Muscle layer of duodenum (tissue), 2 donors: ENCODE measurements around the gene MFN2.

ENCODE experiments used
- H3K27ac ChIP-seq: one replicate; pipeline ENCODE4 v1.7.0; 2013; ENCODE audit warnings: mild to moderate bottlenecking, low read length
- H3K27me3 ChIP-seq: one replicate; pipeline ENCODE4 v1.7.0; 2013; ENCODE audit warnings: low read depth, mild to moderate bottlenecking, control low read depth, low read length
- H3K36me3 ChIP-seq, 2 donors: one replicate each; pipeline ENCODE4 v1.7.0; 2013; ENCODE audit warnings: low read length in 2 of 2, control low read depth in 1 of 2, mild to moderate bottlenecking in 1 of 2; ENCODE audit not compliant: insufficient read depth in 2 of 2, control insufficient read depth in 1 of 2
- H3K4me1 ChIP-seq, 2 donors: one replicate each; pipeline ENCODE4 v1.7.0; 2013; ENCODE audit warnings: low read length in 2 of 2, mild to moderate bottlenecking in 2 of 2, control low read depth in 1 of 2, moderate library complexity in 1 of 2; ENCODE audit not compliant: insufficient read depth in 2 of 2, control insufficient read depth in 1 of 2
- H3K4me3 ChIP-seq, 2 donors: one replicate each; pipeline ENCODE4 v1.7.0; 2013; ENCODE audit warnings: low read length in 2 of 2, low read depth in 1 of 2, mild to moderate bottlenecking in 1 of 2
- H3K9me3 ChIP-seq, 2 donors: one replicate each; pipeline ENCODE4 v1.7.0; 2013; ENCODE audit warnings: low read length in 2 of 2, control low read depth in 1 of 2, mild to moderate bottlenecking in 1 of 2; ENCODE audit not compliant: control insufficient read depth in 1 of 2
- donor health status: healthy.

MFN2 gene

DNA sequence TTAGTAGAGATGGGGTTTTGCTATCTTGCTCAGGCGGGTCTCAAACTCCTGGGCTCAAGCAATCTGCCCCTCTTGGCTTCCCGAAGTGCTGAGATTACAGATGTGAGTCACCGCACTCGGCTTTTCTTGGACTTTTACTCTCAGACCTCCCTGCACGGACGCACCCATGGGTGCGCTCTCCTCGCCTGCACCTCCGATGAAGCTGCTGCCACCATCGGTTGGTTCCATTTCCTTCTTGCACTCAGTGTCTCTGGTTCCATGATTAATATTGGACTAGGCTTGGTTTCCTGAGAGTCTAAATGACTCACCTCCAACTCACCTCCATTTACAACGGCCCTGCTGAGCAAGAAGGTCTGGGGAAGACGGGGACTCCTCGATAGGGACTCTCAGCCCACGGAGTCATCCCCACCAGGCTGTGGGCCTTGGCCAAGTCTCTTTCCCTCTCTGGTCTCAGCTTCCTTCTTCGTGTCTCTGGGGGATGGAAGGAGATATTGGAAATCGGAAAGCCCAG lies 76.1 kb downstream of the MFN2 start:
- no peaks in the 10 kb centered on the region for H3K27me3 ChIP-seq
- H3K36me3 ChIP-seq: no peaks in the 10 kb centered on the region
- H3K4me3 ChIP-seq: no peak overlapping the region
- no peak overlapping the region for H3K27ac ChIP-seq
- H3K9me3 ChIP-seq: peaks cover 0 to 5% of the 10 kb centered on the region in 2 donors
- peaks cover 0 to 23% of the 10 kb centered on the region in 2 donors for H3K4me1 ChIP-seq

DNA sequence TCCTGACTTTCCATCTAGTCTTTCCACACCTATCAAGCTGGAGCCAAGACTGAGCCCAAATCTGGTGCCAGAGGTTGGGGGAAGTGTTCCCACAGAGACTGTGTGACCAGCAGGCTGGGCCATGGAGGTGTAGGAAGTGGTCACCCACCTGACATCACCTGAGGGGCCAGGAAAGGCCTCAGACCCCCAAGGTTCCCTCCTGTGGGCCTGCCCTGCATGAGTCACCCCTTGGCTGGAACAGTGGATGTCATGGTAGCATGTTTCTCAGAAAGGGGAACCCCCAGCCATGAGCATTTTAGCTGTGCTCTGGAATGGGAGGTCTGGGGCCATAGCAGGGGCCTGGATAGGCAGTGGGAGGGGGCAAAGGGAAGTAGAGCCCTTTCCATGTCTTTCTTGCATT lies 77.1 kb downstream of the MFN2 start:
- H3K4me3 ChIP-seq: no peak overlapping the region
- peaks cover 0 to 16% of the 10 kb centered on the region in 2 donors for H3K4me1 ChIP-seq
- peaks cover 0 to 5% of the 10 kb centered on the region in 2 donors for H3K9me3 ChIP-seq
- no peaks in the 10 kb centered on the region for H3K27me3 ChIP-seq
- no peaks in the 10 kb centered on the region for H3K36me3 ChIP-seq
- H3K27ac ChIP-seq: no peak overlapping the region

DNA sequence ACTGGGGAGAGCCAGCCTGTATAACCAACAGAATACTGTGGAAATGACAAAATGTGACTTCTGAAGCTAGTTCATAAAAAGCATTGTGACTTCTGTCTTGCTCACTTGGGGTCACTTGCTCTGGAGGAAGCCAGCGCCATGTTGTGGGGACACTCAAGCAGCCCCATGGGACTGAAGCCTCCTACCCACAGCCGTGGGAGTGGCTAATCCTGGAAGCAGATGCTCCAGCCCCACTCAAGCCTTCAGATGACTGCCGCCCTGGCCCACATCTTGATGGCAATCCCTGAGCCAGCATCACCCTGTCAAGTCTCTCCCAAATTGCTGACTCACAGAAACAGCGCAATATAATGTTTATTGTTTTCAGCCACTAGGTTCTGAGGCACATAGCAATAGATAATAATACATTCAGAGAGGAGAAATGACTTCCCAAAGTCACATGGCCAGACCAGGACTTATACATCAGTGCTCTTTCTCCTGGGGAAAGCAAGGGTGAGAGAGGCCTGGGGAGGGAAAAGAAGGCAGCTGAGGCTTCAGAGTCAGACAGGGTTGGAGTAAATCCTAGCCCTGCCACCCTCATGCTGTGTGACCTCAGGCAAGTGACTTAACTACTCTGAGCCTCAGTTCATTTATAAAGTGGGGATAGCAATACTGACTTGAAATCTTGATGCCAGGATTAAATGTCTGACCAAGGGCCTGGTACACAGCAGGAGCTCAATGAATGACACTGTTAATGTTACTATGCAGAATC lies 77.9 kb downstream of the MFN2 start:
- peaks cover 0 to 12% of the 10 kb centered on the region in 2 donors for H3K4me1 ChIP-seq
- peaks cover 0 to 5% of the 10 kb centered on the region in 2 donors for H3K9me3 ChIP-seq

DNA sequence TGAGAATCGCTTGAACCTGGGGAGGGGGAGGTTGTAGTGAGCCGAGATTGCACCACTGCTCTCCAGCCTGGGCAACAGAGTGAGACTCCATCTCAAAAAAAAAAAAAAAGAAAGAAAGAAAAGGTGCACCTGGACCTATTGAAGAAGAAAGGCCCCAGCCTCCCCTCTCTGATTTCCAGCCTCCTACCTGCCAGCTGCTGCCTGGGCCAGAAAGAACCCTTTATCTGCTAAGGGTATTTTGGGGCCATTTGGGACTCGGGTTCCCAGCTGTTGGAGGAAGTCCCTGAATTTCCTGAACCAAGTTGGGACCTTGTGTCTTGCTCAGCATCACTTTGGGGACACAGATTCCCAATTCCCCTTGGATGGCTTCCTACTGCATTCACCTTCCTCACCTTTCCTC lies 79.0 kb downstream of the MFN2 start:
- peaks cover 16% of the 10 kb centered on the region for H3K27me3 ChIP-seq
- H3K27ac ChIP-seq: no peak overlapping the region
- no peak overlapping the region for H3K4me3 ChIP-seq
- peaks cover 0 to 9% of the 10 kb centered on the region in 2 donors for H3K4me1 ChIP-seq
- peaks cover 0 to 5% of the 10 kb centered on the region in 2 donors for H3K9me3 ChIP-seq
- H3K36me3 ChIP-seq: no peaks in the 10 kb centered on the region

More for the DNA sequence above, 77.9 kb downstream of the MFN2 start:
- Histone ChIP-seq H3K27ac (no peak overlapping the region), H3K4me3 (no peak overlapping the region), H3K27me3 (peaks cover 5% of the 10 kb centered on the region), H3K36me3 (no peaks in the 10 kb centered on the region)

DNA sequence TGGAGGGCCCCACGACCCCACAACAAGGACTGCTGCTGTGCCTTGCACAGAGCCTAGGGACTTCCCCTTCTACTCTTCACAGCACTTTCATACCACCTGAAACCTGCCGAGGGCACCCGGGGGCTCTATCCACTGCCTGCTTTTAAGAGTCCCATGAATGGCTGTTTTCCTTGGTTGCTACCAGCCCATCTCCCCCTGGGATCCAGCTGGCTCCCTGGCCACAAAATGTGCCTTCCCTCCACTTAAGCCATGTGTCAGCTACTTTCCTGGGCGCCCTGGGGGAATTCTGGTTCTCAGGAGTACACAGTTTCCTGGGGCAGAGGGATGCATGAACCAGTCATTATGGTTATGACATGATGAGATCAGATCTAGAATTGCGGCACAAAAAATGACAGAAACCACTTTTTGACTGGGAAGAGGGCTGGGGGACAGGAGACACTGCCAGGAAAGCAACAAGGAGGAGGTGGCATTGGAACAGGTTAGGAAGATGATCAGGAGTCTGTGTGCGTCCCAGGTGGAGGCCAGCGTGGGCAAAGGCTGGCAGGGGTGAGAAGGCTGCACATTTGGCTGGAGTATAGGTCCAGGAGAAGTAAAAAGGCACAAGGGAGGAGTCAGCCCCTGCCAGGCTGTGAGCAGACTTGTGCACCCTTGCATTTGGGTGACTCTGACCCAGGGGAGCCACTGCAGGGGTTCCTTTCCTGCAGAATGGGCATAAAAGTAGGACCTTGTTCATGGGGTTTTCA lies 79.6 kb downstream of the MFN2 start:
- Histone ChIP-seq H3K9me3 (peaks cover 0 to 5% of the 10 kb centered on the region in 2 donors), H3K4me1 (peaks cover 0 to 9% of the 10 kb centered on the region in 2 donors), H3K36me3 (no peaks in the 10 kb centered on the region)

DNA sequence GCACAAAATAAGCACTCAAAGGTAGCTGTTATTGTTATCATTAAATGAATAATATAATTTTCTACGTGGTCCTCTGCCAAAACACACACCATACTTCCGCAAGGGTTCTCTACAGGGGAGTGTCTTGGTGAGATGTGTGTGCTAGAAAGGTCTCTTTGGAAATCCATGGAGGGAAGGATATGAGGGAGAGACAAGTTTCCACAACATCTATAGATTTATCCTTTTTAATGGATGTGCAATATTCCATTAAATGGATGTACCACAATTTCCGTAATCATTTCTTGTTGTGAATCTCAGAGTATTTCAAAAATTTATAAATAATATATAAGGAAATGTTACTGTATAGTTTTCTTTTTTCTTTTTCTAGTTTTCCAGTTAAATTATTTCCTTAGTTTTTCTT lies 80.3 kb downstream of the MFN2 start:
- no peak overlapping the region for H3K27ac ChIP-seq
- peaks cover 0 to 9% of the 10 kb centered on the region in 2 donors for H3K4me1 ChIP-seq
- H3K27me3 ChIP-seq: peaks cover 22% of the 10 kb centered on the region
- no peaks in the 10 kb centered on the region for H3K36me3 ChIP-seq
- peaks cover 0 to 5% of the 10 kb centered on the region in 2 donors for H3K9me3 ChIP-seq
- no peak overlapping the region for H3K4me3 ChIP-seq

More for the DNA sequence above, 79.6 kb downstream of the MFN2 start:
- Histone ChIP-seq H3K4me3 (no peak overlapping the region), H3K27me3 (peaks cover 22% of the 10 kb centered on the region), H3K27ac (no peak overlapping the region)
